PC-3 (cell line): Measurements from ENCODE around the gene ARSD.

Experiments
- EZH2phosphoT487 ChIP-seq: fragments of 300-600 bp; sonication (generic); IDR thresholded peaks from 2 replicates; pipeline ENCODE4 v1.6.1; 2018; ENCODE audit warnings: mild to moderate bottlenecking, antibody characterized with exemption, low read length, borderline replicate concordance
- TF ChIP-seq, protein P1 (sequence below): fragments of 300-600 bp; sonication (generic); conservative IDR thresholded peaks from 2 replicates; pipeline ENCODE4 v1.5.1; 2017; ENCODE audit warnings: antibody characterized with exemption, low read depth, mild to moderate bottlenecking, low read length

DNA sequence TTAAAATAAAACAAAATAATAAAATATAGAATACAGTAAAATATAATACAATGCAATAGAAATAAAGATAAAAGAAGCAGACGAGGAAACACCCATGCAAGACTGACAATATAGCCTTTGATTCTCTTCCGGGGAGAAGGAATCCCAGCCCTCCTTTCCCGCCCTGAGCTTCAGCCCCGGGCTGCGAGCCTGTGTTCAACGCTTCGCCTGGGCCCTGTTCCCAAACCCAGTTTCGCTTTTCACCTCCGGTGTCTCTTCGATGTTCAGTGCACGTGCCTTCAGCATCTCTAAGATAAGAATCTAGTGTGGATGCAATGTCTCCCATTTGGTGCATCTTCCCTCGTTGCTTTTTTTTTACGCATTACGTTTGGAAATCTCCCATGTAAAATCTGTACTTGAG lies 38.4 kb upstream of the ARSD start:
- TF ChIP-seq, protein P1, sequence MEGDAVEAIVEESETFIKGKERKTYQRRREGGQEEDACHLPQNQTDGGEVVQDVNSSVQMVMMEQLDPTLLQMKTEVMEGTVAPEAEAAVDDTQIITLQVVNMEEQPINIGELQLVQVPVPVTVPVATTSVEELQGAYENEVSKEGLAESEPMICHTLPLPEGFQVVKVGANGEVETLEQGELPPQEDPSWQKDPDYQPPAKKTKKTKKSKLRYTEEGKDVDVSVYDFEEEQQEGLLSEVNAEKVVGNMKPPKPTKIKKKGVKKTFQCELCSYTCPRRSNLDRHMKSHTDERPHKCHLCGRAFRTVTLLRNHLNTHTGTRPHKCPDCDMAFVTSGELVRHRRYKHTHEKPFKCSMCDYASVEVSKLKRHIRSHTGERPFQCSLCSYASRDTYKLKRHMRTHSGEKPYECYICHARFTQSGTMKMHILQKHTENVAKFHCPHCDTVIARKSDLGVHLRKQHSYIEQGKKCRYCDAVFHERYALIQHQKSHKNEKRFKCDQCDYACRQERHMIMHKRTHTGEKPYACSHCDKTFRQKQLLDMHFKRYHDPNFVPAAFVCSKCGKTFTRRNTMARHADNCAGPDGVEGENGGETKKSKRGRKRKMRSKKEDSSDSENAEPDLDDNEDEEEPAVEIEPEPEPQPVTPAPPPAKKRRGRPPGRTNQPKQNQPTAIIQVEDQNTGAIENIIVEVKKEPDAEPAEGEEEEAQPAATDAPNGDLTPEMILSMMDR = no peak
- TF ChIP-seq EZH2phosphoT487 = no peak
